GM19099 (cell line): Measurements from ENCODE around the gene ATL3.

Experiments used
- POLR2A ChIP-seq: IDR thresholded peaks from 3 replicates; pipeline ENCODE4 v1.6.1; 2011; ENCODE audit warnings: low read depth; ENCODE audit not compliant: insufficient read length; ENCODE audit errors: extremely low read depth

The ATL3 gene

DNA sequence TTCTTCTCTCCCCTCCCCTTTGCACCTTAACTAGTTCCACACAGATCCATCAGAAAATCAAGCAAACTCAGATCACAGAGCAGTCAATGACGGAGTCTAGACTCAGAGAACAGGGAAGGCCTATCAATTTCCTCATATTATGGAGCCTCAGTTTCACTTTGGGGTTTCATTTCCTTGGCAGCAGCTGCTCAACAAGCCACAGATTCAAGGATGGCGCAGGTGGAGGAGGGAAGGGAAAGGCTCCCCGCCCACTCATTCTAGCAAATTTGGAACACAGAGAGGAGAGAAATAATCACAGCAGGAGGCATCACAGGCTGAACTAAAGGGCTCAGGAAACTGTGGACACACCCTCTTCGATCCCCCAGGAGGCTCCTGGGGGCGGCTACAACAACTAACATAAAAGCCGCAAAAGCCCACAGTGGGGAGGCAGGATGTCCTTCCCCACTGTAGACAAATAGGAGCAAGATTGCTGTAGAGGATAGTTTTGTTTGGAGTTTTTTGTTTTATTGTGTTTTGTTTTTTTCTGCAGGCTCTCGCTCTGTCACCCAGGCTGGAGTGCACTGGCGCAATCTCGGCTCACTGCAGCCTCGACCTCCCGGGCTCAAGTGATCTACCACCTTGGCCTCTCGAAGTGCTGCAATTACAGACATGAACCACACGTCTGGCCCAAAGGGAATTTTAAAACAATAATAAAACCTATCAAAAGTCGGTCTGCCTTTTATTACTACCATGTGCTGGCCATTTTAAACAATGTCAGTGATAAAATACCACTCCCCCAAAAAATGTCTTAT is 60.4 kb downstream of the ATL3 start:
- TF ChIP-seq POLR2A: no peak

DNA sequence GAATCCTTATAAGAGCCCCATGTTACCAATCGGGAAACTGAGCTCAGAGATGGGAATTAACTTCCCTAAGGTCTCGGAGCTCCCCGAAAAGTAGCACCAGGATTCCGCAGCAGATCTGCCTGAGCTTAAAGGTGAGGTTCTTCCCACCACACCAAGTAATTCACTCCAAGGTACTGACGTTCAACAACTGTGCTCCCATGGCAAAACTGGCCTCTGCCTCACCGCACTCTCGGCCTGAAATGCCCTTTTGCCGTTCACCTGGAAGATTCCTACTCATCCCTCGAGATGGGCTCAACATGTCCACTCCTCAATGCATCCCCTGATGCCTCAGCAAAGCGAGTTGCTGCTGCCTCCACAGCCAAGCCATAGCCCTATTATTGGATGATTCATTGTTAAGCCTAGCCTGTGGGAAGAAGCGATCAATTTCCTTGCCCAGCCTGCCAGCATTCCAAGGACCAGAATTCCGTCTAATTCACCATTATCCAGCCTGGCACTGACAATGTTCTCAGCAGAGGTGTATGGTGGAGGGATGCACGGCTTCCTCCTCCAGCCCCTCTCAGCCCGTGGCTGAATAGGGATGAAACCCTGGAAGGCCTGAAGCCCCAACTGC is 61.1 kb downstream of the ATL3 start:
- no peak for TF ChIP-seq POLR2A

- no peak for TF ChIP-seq POLR2A
These were observed 61.6 kb downstream of the ATL3 start for GRCh38 chr11:63609536-63609935.

DNA sequence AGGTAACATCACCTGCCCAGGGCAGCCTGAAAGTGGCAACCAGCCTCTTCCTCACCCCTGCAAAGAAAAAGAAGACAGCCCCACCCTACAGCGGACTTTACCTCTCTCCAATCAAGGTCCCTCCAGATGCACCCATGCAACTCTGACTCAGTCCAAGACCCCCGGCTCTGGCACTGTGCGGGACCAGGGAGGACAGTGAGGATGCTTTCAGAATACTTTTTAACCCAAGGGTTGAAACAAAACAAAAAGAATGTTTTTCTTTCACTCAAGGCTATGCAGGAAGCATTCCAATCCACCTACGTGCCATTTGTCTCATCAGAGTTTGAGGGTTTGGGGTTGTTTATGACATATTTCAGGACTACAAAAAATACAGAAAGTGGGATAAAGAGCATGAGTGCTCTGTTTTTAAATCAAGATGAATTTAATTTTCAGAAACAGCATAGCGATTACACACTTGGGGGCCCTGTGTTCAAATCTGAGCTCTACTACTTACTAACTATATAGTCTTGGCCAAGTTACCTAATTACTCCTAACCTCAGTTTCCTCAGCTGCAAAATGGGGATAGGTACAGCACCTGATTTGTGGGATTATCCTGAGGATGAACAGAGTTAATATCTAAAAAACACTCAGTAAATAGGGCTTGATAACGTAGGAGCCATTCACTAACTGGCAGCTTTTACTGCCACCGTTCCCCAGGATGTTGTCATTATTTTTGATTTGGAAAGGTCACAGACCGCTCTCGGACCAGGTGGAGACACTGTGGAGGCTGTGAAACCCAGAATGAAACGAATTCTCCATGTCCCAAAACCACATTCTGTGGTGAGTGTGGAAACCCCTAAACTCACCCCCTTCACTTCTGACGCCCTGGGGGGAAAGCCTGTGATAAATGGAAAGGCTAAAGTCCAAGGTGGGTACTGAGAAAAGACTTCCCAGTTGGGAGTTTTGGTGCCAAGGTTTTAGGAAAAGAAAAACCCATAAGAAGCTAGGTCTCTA is 62.5 kb downstream of the ATL3 start:
- TF ChIP-seq POLR2A: no peak

- TF ChIP-seq POLR2A: no peak
These were observed 68.0 kb downstream of the ATL3 start for GRCh38 chr11:63603180-63603518.

- no peak for TF ChIP-seq POLR2A
These were observed 71.7 kb downstream of the ATL3 start for GRCh38 chr11:63599211-63600122.

- no peak for TF ChIP-seq POLR2A
These were observed 72.6 kb downstream of the ATL3 start for GRCh38 chr11:63598556-63598955.

DNA sequence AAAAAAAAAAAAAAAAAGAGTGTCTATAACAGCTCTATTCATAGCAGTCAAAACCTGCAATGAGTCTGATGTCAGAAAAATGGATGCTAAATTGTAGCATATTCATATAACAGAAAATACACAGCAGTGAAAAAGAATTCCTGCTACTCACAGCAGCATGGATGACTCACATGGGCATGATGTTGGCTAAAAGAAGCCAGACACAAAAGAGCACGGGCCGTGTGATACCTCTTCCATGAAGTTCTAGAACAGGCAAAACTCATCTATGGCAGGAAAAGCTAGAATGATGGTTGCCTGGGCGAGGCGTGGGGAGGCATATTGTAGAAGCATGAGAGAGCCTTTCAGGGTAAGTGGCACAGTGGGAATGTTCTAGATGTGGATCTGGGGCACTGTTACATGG is 75.9 kb downstream of the ATL3 start:
- TF ChIP-seq POLR2A: no peak

GRCh38 chr11:63592975-63593395 is 78.2 kb downstream of the ATL3 start:
- no peak for TF ChIP-seq POLR2A

GRCh38 chr11:63590024-63590788 is 81.0 kb downstream of the ATL3 start:
- no peak for TF ChIP-seq POLR2A

- no peak for TF ChIP-seq POLR2A
These were observed 82.2 kb downstream of the ATL3 start for GRCh38 chr11:63589000-63589399.

DNA sequence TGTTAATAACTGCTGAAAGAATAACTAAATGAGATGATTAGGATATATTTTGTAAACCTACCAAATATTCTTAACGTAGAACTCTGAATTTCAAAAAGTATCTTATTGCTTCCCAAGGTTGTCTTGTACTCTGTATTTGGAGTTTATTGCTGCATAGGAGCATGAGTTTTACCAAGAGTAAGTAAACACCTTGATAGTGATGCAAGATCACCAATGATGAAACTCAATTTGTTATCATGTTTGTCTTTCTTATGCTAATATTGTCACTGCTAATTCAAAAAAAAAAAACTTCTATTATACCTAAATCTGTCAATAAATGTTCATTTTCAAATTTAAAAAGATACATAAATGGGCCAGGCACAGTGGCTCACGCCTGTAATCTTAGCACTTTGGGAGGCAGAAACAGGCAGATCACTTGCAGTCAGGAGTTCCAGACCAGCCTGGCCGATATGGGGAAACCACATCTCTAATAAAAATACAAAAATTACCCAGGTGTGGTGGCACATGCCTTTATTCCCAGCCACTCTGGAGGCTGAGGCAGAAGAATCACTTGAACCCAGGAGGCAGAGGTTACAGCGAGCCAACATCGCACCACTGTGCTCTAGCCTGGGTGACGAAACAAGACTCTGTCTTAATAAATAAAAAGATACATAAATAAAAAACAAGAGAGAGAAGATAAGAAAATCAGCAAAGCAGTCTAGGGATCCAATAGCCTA is 84.6 kb downstream of the ATL3 start:
- no peak for TF ChIP-seq POLR2A

DNA sequence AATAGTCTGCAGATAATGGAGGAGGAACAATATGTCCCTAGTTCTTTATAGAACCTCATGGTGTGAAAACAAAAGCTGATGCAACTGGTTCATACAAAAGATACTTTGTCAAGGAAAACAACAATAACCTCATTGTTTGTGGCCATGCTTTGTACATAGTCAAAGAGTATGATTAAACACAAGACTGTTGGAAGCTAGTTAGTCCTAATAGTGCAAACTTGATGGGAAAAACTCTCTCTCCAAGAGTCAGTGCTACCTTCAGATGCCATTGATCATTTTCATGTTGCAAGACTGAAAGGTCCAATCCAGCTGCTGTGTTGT is 87.9 kb downstream of the ATL3 start:
- TF ChIP-seq POLR2A: no peak
